ENCODE data around the gene KCNQ1OT1.

The KCNQ1OT1 gene

DNA sequence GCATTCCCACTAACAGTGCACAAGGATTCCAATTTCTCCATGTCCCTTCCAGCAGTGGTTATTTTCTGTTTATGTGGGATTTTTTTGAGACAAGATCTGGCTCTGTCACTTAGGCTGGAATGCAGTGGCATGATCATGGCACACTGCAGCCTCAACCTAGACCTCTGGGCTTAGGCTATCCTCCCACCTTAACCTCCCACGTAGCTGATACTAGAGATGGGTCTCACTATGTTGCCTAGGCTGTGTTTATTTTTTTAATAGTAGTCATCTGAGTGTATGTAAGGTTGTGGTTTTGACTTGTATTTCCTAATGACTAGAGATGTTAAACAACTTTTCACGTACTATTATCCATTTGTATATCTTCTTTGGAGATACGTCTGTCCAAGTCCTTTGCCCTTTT, 74.6 kb downstream of the KCNQ1OT1 start:
- DNase-seq (ENCODE audit: insufficient read length, low spot score), result no peak
- no peak for FAIRE-seq

DNA sequence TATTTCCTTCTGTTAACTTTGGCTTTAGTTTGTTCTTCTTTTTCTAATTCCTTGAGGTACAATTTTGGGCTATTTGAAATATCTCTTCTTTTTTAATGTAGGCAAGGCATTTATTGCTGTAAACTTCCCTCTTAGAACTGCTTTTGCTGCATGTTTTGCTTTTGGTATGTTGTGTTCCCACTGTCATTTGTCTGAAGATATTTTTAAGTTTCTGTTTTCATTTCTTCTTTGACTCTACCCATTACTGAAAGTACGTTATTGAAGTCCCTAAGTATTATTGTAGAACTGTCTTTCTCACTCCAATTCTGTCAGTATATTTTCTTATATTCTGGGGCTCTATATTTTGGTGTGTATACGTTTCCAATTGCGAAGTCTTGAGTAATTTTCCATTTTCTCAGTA, 77.9 kb downstream of the KCNQ1OT1 start:
- no peak for FAIRE-seq
- no peak for DNase-seq (ENCODE audit: insufficient read length, low spot score)

- DNase-seq (ENCODE audit: insufficient read length, low spot score) (no peak), FAIRE-seq (no peak)
These were observed 86.8 kb downstream of the KCNQ1OT1 start for GRCh38 chr11:2612884-2613571.

DNA sequence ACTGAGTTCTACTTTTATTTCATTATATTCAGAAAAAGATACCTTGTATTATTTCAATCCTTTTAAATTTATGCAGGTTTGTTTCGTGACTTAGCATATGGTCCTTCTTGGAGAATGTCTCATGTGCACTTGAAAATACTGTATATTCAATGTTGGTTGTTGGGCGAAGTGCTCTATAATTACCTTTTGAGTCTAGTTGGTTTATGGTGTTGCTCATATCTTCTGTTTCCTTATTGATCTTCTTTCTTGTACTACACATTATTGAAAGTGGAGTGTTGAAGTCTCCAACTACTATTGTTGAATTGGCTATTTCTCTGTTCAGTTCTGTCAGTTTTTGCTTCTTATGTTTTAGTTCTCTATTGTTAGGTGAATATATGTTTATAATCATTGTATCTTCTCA, 90.4 kb downstream of the KCNQ1OT1 start:
- no peak for FAIRE-seq

GRCh38 chr11:2599561-2600189, 100.1 kb downstream of the KCNQ1OT1 start:
- DNase-seq (ENCODE audit: insufficient read length, low spot score) (no peak), FAIRE-seq (no peak)

More for the DNA sequence above, 90.4 kb downstream of the KCNQ1OT1 start:
- no peak for DNase-seq (ENCODE audit: insufficient read length, low spot score)

- FAIRE-seq (no peak), DNase-seq (ENCODE audit: insufficient read length, low spot score) (no peak)
These were observed 104.6 kb downstream of the KCNQ1OT1 start for GRCh38 chr11:2595204-2595603.

DNA sequence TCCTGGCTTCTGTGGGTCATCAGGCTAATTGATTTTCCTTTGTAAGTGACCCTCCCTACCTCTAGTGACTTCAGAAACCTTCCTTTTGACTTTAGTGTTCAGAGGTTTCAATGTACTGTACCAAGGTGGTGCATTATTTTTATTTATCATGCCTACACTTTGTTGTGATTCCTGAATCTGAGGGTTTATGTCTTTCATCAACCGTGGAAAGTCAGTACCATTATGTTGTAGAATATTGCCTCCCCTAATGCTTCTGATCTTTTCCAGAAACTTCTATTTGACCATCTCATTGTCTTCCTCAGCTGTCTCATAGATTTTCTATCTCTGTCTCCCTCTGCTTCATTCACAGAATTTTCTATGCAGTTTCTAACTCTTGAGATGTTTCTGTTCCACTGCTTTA, 105.5 kb downstream of the KCNQ1OT1 start:
- FAIRE-seq, result no peak
- DNase-seq (ENCODE audit: insufficient read length, low spot score), result no peak

DNA sequence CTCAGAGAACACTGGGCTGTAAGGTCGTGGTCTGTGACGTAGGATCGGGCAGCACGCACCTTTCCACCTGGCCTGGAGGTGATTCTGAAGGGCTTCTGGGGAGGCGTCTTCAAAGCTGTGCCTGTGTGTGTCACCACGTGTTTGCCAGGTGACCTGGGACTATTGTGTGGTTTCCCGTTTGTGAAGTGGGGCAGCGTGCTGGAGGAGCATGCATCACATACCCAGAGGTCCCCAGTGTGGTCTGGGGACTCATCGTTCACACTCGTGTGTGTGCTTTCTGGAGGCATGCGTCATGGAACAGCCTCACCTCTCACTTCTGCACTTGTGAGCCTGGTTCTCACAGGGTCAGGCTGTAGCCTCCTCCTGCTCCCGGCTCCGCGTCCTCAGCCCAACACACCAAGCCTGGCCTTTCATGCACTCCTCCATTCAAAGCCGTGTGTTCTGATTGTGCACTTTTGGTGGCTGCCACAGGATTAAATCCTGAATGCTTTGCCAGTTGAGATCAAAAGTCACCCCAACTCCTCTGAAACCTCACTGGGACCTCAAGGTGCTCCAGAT, 106.3 kb downstream of the KCNQ1OT1 start:
- DNase-seq (ENCODE audit: insufficient read length, low spot score) (no peak), FAIRE-seq (no peak)

DNA sequence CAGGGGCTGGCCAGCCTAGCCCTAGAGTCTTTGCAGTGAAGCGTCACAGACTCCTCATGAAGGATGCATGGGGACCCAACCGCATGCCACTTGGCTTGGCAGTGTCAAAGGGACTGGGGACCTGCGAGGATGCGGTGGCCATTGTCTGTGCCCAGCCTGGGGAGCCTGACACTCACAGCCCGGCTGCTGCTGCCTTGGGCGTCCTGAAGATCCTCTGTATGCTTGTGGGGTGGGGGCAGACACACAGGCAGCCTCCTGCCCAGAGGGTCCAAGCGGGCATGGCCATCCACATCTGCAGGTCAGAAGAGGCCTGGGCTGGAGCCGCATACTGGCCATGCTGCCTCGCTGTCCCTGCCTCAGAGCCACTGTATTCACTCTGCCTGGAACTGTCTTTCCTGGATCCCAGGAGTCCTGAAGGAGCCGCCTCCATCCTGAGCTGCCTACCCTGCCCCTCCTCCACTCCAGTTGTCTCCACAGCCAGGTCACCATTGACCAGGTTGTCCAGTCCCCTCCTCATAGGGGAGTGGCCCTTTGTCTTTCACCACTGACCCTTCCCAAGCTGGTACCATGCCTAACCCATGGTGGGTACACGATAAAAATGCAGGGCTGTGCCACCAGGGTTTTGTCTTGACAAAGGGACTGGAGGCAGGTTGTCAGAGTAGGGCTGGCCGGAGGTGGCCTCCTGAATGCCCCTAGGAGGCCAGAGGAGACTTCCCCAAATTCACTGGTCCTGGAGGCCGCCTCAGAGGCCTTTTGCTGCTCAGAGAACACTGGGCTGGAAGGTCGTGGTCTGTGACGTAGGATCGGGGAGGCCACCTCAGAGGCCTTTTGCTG, 107.0 kb downstream of the KCNQ1OT1 start:
- no peak for DNase-seq (ENCODE audit: insufficient read length, low spot score)
- no peak for FAIRE-seq

GRCh38 chr11:2591805-2592204, 108.0 kb downstream of the KCNQ1OT1 start:
- DNase-seq (ENCODE audit: insufficient read length, low spot score) (no peak), FAIRE-seq (no peak)

- DNase-seq (ENCODE audit: insufficient read length, low spot score), result no peak
- FAIRE-seq, result no peak
These were observed 108.6 kb downstream of the KCNQ1OT1 start for GRCh38 chr11:2590965-2591754.

GRCh38 chr11:2590131-2590964, 109.4 kb downstream of the KCNQ1OT1 start:
- no peak for FAIRE-seq

DNA sequence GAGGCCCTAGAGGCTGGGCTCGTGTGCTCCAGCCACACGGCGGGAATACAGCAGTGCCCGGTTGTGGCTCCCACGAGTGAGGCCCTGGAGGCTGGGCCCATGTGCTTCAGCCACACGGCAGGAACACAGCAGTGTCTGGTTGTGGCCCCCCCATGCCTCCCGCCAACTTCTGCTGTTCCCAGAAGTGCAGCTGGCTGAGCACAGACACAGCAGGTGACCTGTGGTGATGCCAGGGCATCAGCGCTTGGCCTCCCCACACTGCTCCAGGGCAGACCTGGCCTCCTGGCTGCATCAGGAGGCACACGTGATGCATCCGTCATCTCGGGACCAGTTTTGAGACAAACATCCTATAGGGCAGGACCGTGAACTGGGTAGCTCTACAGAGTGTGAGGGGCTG, 110.3 kb downstream of the KCNQ1OT1 start:
- DNase-seq (ENCODE audit: insufficient read length, low spot score) (no peak), FAIRE-seq (no peak)

More at GRCh38 chr11:2590131-2590964, 109.4 kb downstream of the KCNQ1OT1 start:
- DNase-seq (ENCODE audit: insufficient read length, low spot score), result no peak

GRCh38 chr11:2588809-2589537, 110.8 kb downstream of the KCNQ1OT1 start:
- FAIRE-seq (no peak), DNase-seq (ENCODE audit: insufficient read length, low spot score) (no peak)

- FAIRE-seq (no peak), DNase-seq (ENCODE audit: insufficient read length, low spot score) (no peak)
These were observed 111.6 kb downstream of the KCNQ1OT1 start for GRCh38 chr11:2587976-2588748.

DNA sequence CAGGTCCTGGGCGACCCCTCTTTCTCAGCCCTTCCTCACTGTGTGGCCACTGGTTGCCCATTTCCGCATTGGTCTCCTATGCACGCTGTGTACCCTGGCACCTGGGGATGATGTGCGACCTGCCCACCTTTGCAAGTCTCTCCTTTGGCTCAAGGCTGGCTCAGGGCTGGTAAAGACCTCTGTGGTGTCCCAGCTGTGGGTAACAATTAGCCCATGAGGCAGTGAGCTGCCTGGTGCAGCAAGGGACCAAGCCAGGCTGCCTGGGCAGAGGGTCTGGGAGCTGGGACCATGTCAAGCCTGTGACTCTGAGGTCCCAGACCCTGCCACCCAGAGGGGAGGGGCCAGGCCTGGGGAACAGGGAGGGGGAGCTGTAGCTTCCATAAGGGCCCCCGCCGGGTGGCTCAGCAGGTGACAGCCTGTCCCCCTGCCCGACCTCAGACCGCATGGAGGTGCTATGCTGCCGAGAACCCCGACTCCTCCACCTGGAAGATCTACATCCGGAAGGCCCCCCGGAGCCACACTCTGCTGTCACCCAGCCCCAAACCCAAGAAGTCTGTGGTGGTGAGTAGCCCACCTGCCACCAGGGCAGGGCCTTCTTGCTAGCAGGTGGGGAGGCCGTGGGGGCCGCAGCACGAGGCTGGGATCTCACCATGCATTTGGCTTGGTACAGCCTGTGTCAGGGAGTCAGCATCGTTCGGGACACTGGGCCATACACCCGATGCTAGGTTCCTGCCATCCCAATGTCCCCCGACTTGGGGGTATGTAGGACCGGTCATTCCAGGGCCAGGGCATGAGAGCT, 112.5 kb downstream of the KCNQ1OT1 start:
- DNase-seq (ENCODE audit: insufficient read length, low spot score), result no peak
- FAIRE-seq, result no peak

GRCh38 chr11:2586793-2587131, 113.0 kb downstream of the KCNQ1OT1 start:
- FAIRE-seq, result no peak
- DNase-seq (ENCODE audit: insufficient read length, low spot score), result no peak

Measured in HTR-8/SVneo (cell line).